Suppressor macrophage treated with lipopolysaccharide for 1 hour (primary cell): ENCODE results near the gene AHSP.
A peak's percentile ranks its signal among the peaks of the same experiment; 100 is the strongest.
"Not testable (repeated sequence)": the region's sequence is repeated elsewhere in the genome, so short reads cannot be mapped to it uniquely, and the experiment has no call there.

Experiments used
- DNase-seq, 3 donors: peaks; one replicate each; pipeline ENCODE4 v3.0.0-alpha.2; 2020 to 2022

The AHSP gene

GRCh38 chr16:31527734-31528274 lies at the start of gene AHSP:
TSS of gene AHSP (plus strand) at chr16:31527900. CDS start at chr16:31528140, 240 bp downstream.
- DNase-seq: no peak

GRCh38 chr16:31478956-31479355 lies 48.7 kb upstream of the AHSP start:
- DNase-seq: no peak

GRCh38 chr16:31479751-31480150 lies 47.9 kb upstream of the AHSP start:
- no peak for DNase-seq

- peak in 1 of 3 donors; percentile 34 for DNase-seq
Observed at GRCh38 chr16:31480851-31481536, 46.7 kb upstream of the AHSP start.

- DNase-seq: no peak
Observed at GRCh38 chr16:31483081-31483480, 44.6 kb upstream of the AHSP start, which contains the start of gene SLC5A2. TSS of gene SLC5A2 (plus strand) at chr16:31483123. CDS start at chr16:31483137, 14 bp downstream.

- not testable (repeated sequence) for DNase-seq
Observed at GRCh38 chr16:31484048-31484447, 43.7 kb upstream of the AHSP start.

- DNase-seq: no peak
Observed at GRCh38 chr16:31484491-31485171, 43.1 kb upstream of the AHSP start.

GRCh38 chr16:31485571-31485970 lies 42.1 kb upstream of the AHSP start:
- DNase-seq: no peak

- no peak for DNase-seq
Observed at GRCh38 chr16:31486045-31486444, 41.7 kb upstream of the AHSP start.

GRCh38 chr16:31487071-31487719 lies 40.5 kb upstream of the AHSP start:
- peak; percentile 40 to 53 (median 45) for DNase-seq

- DNase-seq: peak; percentile 30 to 52 (median 39)
Observed at GRCh38 chr16:31487720-31488467, 39.8 kb upstream of the AHSP start.

- DNase-seq: no peak
Observed at GRCh38 chr16:31488468-31489297, 39.0 kb upstream of the AHSP start.

- DNase-seq: no peak
Observed at GRCh38 chr16:31489298-31489564, 38.5 kb upstream of the AHSP start.

- DNase-seq: no peak
Observed at GRCh38 chr16:31489616-31490584, 37.8 kb upstream of the AHSP start.

GRCh38 chr16:31491778-31492418 lies 35.8 kb upstream of the AHSP start:
- no peak for DNase-seq

GRCh38 chr16:31493506-31494125 lies 34.1 kb upstream of the AHSP start:
- no peak for DNase-seq

- DNase-seq: no peak
Observed at GRCh38 chr16:31496670-31497069, 31.0 kb upstream of the AHSP start.

- no peak for DNase-seq
Observed at GRCh38 chr16:31498493-31498892, 29.2 kb upstream of the AHSP start.

- no peak for DNase-seq
Observed at GRCh38 chr16:31499928-31500327, 27.8 kb upstream of the AHSP start.
